Upper lobe of left lung (tissue), 6 donors: ENCODE results near the gene PDE8A. TPM values are rescaled to one million over a fixed set of nuclear protein-coding genes. Genes with fewer than 3 reads are reported as not detected.

Source experiments
- ATAC-seq, 2 donors: fragments of 200-7000 bp; cut with Tn5 transposase; one replicate each; pipeline ENCODE4 v1.9.1; 2022; ENCODE audit warnings: mild to moderate bottlenecking in 2 of 2, moderate library complexity in 2 of 2; ENCODE audit not compliant: low FRiP score in 2 of 2
- DNase-seq, 2 donors: peaks; one replicate each; pipeline ENCODE4 v3.0.0-alpha.2; 2019 to 2020
- H3K27ac ChIP-seq, 4 donors: fragments of 200-600 bp; sonication (generic); one replicate each; pipeline ENCODE4 v1.5.1; 2016 to 2019
- H3K27me3 ChIP-seq, 4 donors: fragments of 200-600 bp; sonication (generic); one replicate each; pipeline ENCODE4 v1.5.1; 2017 to 2019
- H3K36me3 ChIP-seq, 4 donors: fragments of 200-600 bp; sonication (generic); one replicate each; pipeline ENCODE4 v1.5.1; 2016 to 2019
- H3K4me1 ChIP-seq, 4 donors: fragments of 200-600 bp; sonication (generic); one replicate each; pipeline ENCODE4 v1.5.1; 2018 to 2019
- H3K4me3 ChIP-seq, 4 donors: fragments of 200-600 bp; sonication (generic); one replicate each; pipeline ENCODE4 v1.5.1; 2017 to 2019; ENCODE audit warnings: mild to moderate bottlenecking in 2 of 4, moderate library complexity in 1 of 4
- H3K9me3 ChIP-seq, 4 donors: fragments of 200-600 bp; sonication (generic); one replicate each; pipeline ENCODE4 v1.5.1; 2018 to 2019
- EP300 ChIP-seq, 4 donors: sonication (generic); formaldehyde crosslinking; IDR thresholded peaks; one replicate each; pipeline ENCODE4 v1.5.1; 2017; ENCODE audit warnings: antibody characterized with exemption in 4 of 4, control low read depth in 2 of 4
- POLR2A ChIP-seq, 4 donors: fragments of 450-650 bp; IDR thresholded peaks; one replicate each; pipeline ENCODE4 v1.5.1; 2016 to 2017; ENCODE audit warnings: antibody characterized with exemption in 4 of 4, mild to moderate bottlenecking in 2 of 4
- POLR2AphosphoS5 ChIP-seq, 2 donors: sonication (generic); formaldehyde crosslinking; IDR thresholded peaks; one replicate each; pipeline ENCODE4 v1.5.1; 2017; ENCODE audit warnings: antibody characterized with exemption in 2 of 2
- WGBS, 2 donors: methylation state at CpG; one replicate each; pipeline ENCODE4 v1.1.5; 2017 to 2018; 5-methylcytosine and 5-hydroxymethylcytosine counted together
- total RNA-seq, 6 donors: library from RNA; depleted of rRNA in 4 of 6; stranded (reverse); fragments of >200 nt in 4 of 6; gene quantifications; one replicate each; pipeline versions ENCODE4 v1.1.0 to v1.2.1, GENCODE V29; 2016 to 2021
- TF ChIP-seq, protein P1 (sequence below), 6 experiments: fragments of 450-650 bp in 4 of 6; fragments of 200-600 bp in 2 of 6; sonication (generic) in 2 of 6; IDR thresholded peaks; one replicate each; pipeline ENCODE4 v1.5.1; 2016 to 2019; ENCODE audit warnings: antibody characterized with exemption in 6 of 6
- donor health status: DM: no; HTN: no; CAD: no; lungs with moderate emphysema.
- donor health status: DM: no; HTN: yes; CAD: no; lungs with severe emphysema.

The PDE8A gene
- total RNA-seq: 10 to 100 TPM; 36.5 to 66.0 (median 48.4) TPM

GRCh38 chr15:84981711-84982300 lies at the start of gene PDE8A:
Gene PDE8A (plus strand): TSS chr15:84981856. CDS start chr15:84982163, 307 bp downstream.
- WGBS, 2 donors: 0% methylated on average over 4 of the region's 95 CpGs; no CpG with 5 or more reads in 1 of the 2 donors
- peak within 1 kb of the TSS; percentile 87 to 94 (median 93) for H3K27ac ChIP-seq
- no peak for TF ChIP-seq POLR2AphosphoS5 (IDR thresholded peaks at IDR 0.05)
- TF ChIP-seq, protein P1, sequence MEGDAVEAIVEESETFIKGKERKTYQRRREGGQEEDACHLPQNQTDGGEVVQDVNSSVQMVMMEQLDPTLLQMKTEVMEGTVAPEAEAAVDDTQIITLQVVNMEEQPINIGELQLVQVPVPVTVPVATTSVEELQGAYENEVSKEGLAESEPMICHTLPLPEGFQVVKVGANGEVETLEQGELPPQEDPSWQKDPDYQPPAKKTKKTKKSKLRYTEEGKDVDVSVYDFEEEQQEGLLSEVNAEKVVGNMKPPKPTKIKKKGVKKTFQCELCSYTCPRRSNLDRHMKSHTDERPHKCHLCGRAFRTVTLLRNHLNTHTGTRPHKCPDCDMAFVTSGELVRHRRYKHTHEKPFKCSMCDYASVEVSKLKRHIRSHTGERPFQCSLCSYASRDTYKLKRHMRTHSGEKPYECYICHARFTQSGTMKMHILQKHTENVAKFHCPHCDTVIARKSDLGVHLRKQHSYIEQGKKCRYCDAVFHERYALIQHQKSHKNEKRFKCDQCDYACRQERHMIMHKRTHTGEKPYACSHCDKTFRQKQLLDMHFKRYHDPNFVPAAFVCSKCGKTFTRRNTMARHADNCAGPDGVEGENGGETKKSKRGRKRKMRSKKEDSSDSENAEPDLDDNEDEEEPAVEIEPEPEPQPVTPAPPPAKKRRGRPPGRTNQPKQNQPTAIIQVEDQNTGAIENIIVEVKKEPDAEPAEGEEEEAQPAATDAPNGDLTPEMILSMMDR (IDR thresholded peaks at IDR 0.05): peak in 4 of 6 experiments; percentile 27 to 70 (median 42)
- no peaks in the 10 kb centered on the region for H3K36me3 ChIP-seq
- ATAC-seq (peak in 1 of 2 donors; percentile 27), DNase-seq (peak; percentile 44 to 94)
- H3K27me3 ChIP-seq: no peaks in the 10 kb centered on the region
- peaks cover 22 to 39% (median 25%) of the 10 kb centered on the region in 4 donors for H3K4me1 ChIP-seq
- H3K9me3 ChIP-seq: no peaks in the 10 kb centered on the region
- peak within 1 kb of the TSS; percentile 70 to 96 (median 86) for H3K4me3 ChIP-seq

DNA sequence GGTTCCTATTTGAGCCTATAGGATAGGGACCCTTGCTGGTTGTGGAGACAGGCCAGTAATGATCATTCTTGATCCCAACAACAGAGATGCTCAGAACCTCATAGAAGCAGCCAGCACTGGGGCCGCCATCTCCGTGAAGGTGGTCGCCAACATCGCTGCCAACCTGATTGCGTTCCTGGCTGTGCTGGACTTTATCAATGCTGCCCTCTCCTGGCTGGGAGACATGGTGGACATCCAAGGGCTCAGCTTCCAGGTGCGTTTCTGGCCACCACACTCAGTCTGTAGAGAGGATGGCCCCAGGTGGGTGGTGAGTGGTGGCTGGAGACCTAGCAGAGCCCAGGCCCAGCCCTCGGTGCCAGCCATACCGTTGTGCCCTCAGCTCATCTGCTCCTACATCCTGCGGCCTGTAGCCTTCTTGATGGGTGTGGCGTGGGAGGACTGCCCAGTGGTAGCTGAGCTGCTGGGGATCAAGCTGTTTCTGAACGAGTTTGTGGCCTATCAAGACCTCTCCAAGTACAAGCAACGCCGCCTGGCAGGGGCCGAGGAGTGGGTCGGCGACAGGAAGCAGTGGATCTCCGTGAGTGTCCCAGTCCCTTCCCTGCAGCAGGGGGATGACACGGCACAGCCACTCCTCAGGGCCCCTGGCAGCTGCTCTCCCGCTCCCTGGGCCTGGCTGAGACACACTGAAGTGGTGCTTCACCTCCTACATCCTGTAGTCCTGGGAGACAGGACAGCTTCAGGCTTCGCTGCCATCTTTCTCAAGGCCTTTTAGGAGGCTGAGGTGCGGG lies 46.5 kb upstream of the PDE8A start:
- DNase-seq (peak in 1 of 2 donors; percentile 63), ATAC-seq (peak in 1 of 2 donors; percentile 57)
- Histone ChIP-seq H3K9me3 (no peaks in the 10 kb centered on the region), H3K4me3 (no peak overlapping the region), H3K4me1 (no peaks in the 10 kb centered on the region), H3K27me3 (no peaks in the 10 kb centered on the region), H3K36me3 (no peaks in the 10 kb centered on the region), H3K27ac (no peak overlapping the region)
- TF ChIP-seq EP300 (IDR thresholded peaks at IDR 0.05) (no peak), POLR2A (IDR thresholded peaks at IDR 0.05) (no peak), POLR2AphosphoS5 (IDR thresholded peaks at IDR 0.05) (no peak)
- TF ChIP-seq, protein P1 (IDR thresholded peaks at IDR 0.05): no peak
- WGBS, 2 donors: 78 to 95% methylated on average over 7 to 20 of the region's 21 CpGs

- ATAC-seq (no peak), DNase-seq (no peak)
- WGBS, 2 donors: 61 to 68% methylated on average over 5 of the region's 5 CpGs
- Histone ChIP-seq H3K27me3 (no peaks in the 10 kb centered on the region), H3K27ac (no peak overlapping the region), H3K4me3 (no peak overlapping the region), H3K36me3 (no peaks in the 10 kb centered on the region), H3K4me1 (no peaks in the 10 kb centered on the region), H3K9me3 (no peaks in the 10 kb centered on the region)
- no peak for TF ChIP-seq POLR2AphosphoS5 (IDR thresholded peaks at IDR 0.05)
- TF ChIP-seq POLR2A (IDR thresholded peaks at IDR 0.05): no peak
- TF ChIP-seq, protein P1 (IDR thresholded peaks at IDR 0.05): no peak
- TF ChIP-seq EP300 (IDR thresholded peaks at IDR 0.05): no peak
Observed at GRCh38 chr15:84937144-84937543, 44.5 kb upstream of the PDE8A start.

- TF ChIP-seq POLR2A (IDR thresholded peaks at IDR 0.05): no peak
- TF ChIP-seq, protein P1 (IDR thresholded peaks at IDR 0.05): no peak
- no peak for TF ChIP-seq EP300 (IDR thresholded peaks at IDR 0.05)
- no peak for TF ChIP-seq POLR2AphosphoS5 (IDR thresholded peaks at IDR 0.05)
- Histone ChIP-seq H3K4me3 (no peak overlapping the region), H3K36me3 (no peaks in the 10 kb centered on the region), H3K9me3 (no peaks in the 10 kb centered on the region), H3K4me1 (no peaks in the 10 kb centered on the region), H3K27ac (no peak overlapping the region), H3K27me3 (no peaks in the 10 kb centered on the region)
- DNase-seq (no peak), ATAC-seq (no peak)
- WGBS, 2 donors: 91 to 100% methylated on average over 1 of the region's 1 CpG
Observed at GRCh38 chr15:84938726-84939125, 42.9 kb upstream of the PDE8A start.
